ENCODE measurements around the gene ZNF821.
"Not testable (repeated sequence)": the region's sequence is repeated elsewhere in the genome, so short reads cannot be mapped to it uniquely, and the experiment has no call there.

Gene ZNF821

DNA sequence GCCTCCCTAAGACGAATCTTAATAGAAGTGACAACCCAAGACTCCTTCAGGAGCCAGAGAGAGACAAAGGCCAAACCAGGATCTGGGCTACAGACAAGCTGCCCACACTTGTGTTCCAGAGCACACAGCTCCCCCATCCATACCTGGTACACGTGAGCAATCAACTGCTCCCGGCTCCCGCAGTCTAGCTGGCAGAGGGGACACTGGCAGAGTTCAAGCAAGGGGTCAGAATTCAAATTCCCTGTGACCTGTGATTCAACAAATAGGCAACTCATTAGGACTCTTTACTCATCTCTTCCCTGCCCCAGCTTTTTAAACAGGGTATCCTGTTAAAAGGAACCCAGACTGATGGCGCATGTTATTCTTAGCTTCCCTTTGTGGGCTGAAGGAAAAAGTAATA, 20.0 kb downstream of the ZNF821 start:
- DNase-seq (ENCODE audit: low read depth in 2 of 3, low spot score in 2 of 3) = no peak

DNA sequence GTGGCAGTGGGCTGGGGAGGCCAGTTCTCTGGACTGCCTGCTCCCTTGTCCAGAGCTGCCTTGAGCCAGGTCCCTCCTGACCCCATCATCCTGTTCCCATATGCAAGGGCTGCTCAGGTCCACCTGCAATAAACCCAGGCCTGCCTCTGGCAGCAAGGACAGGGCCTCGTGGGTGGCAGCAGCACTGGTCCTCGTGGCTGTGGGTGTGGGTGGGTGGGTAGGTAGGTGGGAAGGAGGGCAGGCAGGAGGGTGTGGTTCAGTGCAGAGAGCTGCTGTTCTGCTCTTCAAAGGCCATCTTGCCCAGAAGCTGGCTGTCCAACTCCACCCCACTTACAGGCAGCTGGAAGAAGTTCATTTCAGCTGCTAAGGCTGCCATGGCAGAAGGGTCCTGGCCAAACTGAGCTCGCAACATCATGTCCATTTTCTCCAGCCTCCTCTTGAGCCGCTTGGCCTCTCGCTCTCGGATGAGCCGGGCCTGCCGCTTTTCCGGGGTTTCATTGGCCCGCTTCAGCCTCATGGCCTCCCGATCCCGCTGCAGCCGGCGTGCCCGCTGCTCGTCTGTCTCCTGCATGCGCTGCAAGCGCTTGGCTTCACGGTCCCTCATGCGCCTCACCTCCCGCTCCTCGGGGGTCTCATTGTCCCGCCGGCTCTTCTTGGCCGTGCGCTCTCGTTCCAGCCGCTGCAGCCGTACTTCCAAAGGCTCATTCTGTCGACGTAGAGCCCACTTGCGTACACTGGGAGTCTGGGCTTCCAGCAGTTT, 24.0 kb downstream of the ZNF821 start:
- DNase-seq (ENCODE audit: low read depth in 2 of 3, low spot score in 2 of 3) = no peak

DNA sequence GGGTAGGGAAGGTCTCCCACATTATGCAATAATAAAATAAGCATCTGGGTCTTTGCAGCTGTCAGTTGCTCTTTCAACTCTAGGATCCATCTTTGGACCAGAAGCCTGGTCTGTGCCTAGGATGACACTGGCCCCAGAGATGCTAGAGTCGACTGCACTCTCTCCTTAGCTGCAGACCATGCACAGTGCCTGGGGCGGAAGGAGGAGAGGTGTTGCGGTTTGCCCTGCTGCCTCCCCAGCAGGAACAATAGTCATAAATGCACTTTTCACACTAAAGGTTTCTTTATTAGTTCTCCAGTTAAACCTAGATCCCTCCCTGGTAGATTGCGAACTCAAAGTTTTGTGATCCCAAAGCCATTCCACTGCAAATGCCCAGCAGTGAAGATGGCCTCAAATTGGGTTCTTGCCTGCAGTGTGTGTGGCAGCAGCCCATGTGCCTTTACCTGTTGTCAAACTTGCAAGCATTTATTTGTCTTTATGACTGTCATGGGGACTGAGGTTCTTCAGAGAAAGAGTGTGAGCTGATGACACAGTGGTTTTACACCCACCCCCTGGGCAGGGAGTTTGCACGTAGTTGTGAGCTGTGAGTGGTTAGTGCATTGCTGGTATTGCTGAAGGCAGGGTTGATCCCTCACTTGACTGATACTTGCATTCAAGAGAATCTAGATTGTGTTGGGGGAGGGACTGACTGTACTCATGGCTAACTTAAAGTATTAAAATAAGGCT, 27.9 kb downstream of the ZNF821 start:
- no peak for DNase-seq (ENCODE audit: low read depth in 2 of 3, low spot score in 2 of 3)

DNA sequence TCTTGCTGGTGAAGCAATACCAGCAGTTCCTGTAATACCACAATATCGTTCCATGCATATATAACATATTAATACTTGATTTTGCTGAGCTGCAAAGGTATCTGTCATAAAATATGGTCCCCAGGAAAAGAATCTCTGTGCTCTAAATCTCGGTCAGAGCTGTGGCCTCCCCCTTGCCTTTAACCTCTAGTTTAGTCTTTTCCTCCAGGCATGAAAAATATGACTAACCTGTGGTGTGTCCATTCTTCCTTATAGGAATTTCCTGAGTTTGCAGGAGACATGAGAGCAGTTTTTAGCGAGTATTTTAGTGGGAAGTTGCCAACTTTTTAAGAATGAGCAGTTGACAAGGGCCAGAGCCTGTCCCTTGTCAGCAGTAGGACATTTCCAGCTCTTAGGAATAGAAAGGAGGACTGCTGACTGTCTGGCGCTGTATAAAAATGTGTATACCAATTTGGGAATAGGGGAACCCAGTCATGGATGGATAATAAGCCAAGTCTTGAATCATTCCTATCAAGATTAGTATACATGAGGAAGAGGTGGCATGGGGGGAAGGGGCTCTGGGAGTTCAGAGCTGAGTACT, 29.5 kb downstream of the ZNF821 start:
- DNase-seq (ENCODE audit: low read depth in 2 of 3, low spot score in 2 of 3) = no peak

DNA sequence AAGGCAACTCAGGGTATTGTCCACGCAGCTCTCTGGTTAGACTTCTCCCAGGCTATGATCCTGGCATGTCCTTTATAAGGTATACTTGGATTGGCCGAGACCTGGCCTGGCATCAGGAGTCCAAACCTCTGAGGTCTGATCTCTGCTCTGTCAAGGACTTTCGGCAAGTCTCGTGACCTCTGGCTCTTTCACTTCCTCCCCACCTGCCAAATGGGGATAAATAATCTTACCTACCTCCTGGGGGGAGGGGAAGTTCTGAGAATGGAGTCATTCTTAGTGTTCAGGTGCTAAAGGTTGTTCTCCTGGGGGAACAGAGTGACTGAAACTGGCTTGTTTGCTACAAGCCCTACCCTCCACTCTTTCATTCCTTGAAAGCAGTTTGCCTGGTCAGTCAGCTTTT, 30.6 kb downstream of the ZNF821 start:
- DNase-seq (ENCODE audit: low read depth in 2 of 3, low spot score in 2 of 3) = no peak

DNA sequence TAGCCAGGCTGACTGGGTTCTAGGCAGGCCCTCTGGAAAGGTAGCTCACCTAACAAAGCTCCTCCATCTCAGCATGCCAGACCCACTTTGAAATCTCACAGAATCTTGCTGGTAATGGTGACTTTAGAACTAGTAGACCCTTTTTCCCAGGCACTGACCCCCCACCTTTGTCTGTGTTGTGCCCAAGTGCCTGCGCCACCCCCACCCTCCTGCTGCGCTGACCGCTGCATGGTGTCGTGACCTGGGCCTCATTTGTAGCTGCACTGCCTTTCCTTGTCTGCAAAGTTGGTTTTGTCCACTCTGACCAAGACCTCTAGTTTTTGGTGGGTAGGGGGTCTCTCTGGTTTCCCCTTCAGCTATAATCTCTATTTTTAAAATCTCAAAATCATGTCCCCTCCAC, 31.4 kb downstream of the ZNF821 start:
- DNase-seq (ENCODE audit: low read depth in 2 of 3, low spot score in 2 of 3) = no peak

DNA sequence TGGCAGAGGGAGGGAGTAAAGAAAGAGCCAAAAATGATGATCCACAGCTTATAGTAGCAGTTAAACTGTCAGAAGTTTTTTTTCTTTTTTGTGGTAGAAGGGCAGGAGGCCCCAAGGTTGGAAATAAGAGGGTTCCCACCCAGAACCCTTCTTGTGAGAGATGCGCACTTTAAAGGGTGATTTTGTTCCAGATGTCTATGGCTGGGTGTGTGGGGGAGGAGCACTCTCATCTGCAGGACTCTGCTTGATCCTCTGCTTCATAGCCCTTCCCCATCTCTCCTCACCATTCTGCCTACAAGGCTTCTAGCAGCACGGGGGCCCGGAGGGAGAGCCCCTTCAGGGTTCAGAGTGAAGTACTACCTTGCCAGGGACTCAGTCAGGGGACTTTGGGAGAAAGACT, 31.8 kb downstream of the ZNF821 start:
- DNase-seq (ENCODE audit: low read depth in 2 of 3, low spot score in 2 of 3) = no peak

DNA sequence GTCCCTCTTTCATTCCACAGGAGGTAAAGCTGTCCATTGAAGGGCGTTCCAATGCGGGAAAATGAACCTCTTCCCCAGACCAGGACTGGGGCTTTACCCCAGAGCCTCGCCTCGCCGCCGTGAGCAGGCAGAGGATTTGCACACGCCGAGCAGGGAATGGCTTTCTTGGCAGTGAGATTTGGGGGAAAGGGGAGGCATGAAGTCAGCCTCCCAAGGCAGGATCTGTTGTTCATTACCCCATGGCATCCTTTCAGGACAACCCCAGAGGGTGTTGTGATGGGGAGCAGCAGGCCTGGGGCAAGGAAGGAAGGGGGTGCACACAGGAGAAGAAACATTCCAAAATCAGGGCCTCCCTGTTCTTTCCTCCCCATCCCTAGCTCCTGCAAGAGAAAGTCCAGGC, 32.2 kb downstream of the ZNF821 start:
- DNase-seq (ENCODE audit: low read depth in 2 of 3, low spot score in 2 of 3) = no peak

DNA sequence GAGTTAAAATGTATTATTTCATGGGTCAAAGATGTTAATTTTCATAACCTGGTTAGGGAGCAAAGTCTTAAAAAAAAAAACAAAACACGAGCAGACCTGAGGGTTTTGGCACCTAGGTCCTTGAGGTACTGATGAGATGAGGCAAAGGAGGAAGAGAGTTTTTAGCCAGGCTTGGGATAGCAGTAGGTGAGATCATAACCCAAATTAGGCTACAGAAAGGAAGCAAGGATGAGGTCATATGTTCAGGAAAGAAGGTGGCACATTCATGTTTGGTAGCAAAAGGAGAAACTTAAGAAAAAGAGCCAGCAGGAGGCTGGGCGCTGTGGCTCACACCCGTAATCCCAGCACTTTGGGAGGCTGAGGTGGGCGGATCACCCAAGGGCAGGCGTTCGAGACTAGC, 35.4 kb downstream of the ZNF821 start:
- DNase-seq (ENCODE audit: low read depth in 2 of 3, low spot score in 2 of 3) = no peak

DNA sequence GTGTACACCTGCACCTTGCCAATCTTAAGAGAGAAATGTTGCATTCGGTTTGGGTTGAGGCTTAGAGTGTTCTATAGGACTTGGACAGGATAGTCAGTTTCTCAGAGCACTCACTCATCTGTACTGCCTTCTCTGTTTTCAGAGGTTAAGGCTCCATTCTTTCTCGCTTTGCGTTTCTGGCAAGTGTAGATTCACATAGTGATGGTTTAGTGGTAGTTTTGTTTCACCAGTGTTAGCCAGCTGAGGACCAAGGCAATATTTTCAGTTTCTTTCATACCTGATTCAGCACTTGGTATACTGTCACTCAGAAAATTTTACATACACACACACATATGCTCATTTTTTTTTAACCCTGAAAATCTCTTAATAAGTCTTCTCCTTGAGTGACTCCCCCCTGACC, 36.9 kb downstream of the ZNF821 start:
- DNase-seq (ENCODE audit: low read depth in 2 of 3, low spot score in 2 of 3) = no peak

DNA sequence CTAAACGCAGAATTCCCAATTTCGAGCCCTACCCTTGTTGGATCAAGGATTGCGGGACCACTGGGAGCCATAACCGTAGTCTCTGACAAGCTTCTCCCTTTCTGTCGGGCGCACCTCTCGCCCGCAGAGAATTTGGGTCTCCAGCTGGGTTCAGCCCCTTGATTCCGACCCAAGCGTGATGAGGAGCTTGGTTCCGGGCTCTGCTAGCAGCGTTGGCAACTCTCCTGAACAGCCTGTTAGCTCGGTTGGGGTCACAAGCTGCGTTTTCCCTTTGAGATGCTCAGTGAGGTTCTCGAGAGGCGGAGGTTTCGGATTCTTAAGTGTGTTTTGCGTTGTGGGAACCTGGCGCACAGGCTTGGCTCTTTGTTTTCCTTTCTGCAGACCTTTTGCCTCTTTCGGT, 37.6 kb downstream of the ZNF821 start:
- no peak for DNase-seq (ENCODE audit: low read depth in 2 of 3, low spot score in 2 of 3)

DNA sequence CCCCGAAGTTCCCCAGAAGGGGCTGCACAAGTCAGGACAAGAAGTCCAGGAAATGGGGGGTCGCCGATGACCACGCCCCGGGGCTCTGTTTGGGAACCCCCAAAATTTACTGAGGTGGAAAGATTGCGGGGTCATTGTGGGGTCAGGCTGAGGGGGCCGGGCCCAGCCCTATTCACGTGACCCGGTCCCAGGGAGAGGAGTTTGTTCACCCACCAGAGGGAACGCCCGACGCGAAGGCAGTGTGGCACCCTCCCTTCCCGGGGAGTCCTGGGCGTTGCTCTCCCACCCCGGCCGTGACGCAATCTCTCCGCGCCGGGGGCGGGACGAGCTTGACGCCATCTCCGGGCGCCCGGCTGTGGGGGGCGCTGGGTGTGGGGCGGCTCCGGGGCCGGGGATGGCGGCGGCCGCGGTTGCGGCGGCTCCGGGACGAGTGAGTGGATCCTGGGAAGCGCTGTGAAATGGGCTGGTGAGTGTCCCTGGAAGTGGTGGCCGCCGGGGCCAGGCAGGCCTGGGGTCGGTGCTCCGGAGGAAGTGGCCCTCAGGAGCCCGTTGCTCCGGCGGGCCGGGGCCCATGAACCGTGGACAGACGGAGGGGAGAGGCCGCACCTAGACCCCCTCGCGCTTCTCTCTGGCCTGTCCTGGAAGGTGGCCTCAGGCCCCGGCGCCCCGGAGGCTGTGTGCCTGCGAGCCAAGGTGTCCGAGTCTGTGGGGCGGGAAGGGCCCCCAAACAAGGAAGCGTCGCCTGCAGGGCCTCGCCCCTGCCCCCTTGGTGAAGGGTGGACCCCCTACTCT, 38.1 kb downstream of the ZNF821 start, which contains the start of gene ATXN1L:
Gene ATXN1L, plus strand, starts transcription at position 338 of the 792 bp plus-strand sequence. CDS start 3,765 bp downstream, outside the sequence.
- DNase-seq (ENCODE audit: low read depth in 2 of 3, low spot score in 2 of 3) = peak; percentile 91 to 94 (median 93)

DNA sequence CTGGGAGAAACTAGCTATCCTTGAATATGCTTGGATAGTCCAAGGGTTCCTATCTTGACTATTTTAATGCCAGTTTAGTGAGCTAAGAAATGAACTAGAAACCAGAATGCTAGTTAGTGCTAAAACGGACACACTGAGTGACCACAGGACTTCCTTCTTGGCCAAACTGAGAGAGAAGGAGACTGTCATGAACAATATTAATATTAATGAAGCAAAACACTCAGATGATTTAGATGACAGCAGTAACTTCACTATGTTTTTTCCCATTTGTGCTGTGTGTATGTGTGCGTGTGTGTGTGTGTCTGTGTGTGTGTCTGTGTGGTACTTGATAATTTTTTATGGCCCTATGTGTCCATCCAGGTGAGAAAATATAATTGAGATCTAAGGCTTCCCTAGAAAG, 40.4 kb downstream of the ZNF821 start:
- DNase-seq (ENCODE audit: low read depth in 2 of 3, low spot score in 2 of 3) = no peak

DNA sequence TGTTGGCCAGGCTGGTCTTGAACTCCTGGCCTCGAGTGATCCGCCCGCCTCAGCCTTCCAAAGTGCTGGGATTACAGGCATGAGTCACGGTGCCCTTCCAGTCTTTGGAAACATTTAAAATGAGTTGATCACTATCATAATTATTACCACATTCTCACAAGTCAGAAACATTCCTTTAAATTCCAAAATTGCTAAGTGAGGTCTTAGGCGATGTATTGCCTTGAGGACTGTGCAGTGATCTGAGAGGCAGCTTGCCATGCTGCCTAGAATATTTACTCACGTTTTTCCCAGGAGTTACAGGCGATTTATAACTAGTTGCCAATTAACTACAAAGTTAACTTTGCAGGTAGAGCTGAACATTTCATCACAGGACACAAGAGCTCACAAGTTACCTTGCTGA, 43.9 kb downstream of the ZNF821 start:
- no peak for DNase-seq (ENCODE audit: low read depth in 2 of 3, low spot score in 2 of 3)

DNA sequence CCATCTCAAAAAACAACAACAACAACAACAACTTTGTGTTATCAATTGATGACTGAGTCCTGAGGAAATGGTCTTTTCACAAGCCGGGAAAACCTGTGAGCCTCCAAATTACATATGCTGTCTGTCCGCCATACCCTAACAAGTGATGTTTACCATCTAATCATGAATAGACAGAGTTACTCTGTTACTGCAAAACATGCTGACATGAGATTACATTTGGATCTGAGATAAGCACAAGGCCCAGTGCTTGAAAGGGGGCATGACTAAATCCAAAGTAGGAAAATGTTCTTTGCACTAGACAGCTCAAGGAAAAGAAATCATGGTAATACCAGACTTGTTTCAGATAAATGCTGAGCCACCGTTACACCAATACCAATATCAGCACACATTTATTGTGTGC, 46.8 kb downstream of the ZNF821 start:
- no peak for DNase-seq (ENCODE audit: low read depth in 2 of 3, low spot score in 2 of 3)

DNA sequence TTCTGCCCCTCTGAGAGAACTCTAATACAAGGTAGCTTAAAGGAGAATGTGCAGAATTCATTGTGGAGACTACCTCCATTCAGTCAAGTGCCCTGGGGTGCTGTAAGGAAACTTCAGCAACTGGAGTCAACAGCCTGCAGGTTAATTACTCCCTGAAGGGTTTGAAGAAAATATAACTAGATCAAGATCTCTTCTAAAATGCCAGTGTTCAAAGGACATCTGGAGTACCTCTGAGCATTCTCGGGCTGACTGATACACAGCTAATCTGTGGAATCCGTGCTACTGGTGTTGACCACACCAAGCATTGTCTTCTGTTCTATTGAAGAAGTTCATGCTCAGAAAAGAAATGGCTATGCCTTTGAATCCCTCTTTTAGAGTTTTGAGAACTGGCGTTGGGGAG, 49.7 kb downstream of the ZNF821 start:
- no peak for DNase-seq (ENCODE audit: low read depth in 2 of 3, low spot score in 2 of 3)

DNA sequence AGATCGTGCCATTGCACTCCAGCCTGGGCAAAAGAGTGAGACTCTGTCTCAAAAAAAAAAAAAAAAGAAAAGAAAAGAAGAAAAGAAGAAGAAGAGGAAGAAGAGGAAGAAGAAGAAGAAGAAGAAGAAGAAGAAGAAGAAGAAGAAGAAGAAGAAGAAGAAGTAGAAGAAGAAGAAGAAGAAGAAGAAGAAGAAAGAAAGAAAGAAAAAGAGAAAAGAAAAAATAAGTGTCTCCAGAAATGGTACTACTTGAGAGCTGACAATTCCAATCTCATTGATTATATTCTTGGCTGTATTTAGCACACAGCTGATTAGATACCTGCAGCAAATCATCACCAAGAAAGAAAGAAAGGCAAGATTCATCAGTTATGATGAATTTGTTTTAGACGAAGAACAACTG, 51.9 kb downstream of the ZNF821 start:
- DNase-seq (ENCODE audit: low read depth in 2 of 3, low spot score in 2 of 3) = not testable (repeated sequence)

DNA sequence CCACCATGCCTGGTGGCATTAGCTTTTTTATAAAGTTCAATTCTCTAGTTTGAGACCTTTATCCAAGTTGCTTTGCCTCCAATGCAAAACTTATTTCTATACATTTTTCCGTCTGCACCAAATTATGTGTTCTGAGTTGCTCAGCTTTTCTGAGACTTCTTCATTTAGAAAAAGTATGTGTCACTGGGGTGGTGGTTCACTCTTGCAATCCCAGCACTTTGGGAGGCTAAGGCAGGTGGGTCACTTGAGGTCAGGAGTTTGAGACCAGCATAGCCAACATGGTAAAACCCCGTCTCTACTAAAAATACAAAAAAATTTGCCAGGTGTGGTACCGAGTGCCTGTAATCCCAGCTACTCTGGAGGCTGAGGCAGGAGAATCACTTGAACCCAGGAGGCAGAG, 52.3 kb downstream of the ZNF821 start:
- not testable (repeated sequence) for DNase-seq (ENCODE audit: low read depth in 2 of 3, low spot score in 2 of 3)

DNA sequence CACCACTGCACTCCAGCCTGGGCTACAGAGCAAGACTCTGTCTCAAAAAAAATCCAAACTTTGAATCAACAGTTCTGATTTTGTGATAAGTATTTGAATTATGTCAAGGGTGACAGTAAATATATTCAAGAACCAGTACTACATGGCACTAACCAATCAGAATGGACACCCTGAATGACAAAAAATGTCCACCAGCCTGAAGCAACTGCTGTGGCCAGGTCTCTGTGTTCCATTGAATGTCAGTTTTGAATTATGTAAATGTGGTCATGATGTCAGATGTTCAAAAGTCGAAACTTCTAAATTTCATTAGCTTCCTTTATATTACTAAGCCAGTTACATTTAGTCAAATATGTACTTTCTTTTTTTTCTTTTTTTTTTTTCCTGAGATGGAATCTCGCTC, 53.6 kb downstream of the ZNF821 start:
- DNase-seq (ENCODE audit: low read depth in 2 of 3, low spot score in 2 of 3) = no peak

DNA sequence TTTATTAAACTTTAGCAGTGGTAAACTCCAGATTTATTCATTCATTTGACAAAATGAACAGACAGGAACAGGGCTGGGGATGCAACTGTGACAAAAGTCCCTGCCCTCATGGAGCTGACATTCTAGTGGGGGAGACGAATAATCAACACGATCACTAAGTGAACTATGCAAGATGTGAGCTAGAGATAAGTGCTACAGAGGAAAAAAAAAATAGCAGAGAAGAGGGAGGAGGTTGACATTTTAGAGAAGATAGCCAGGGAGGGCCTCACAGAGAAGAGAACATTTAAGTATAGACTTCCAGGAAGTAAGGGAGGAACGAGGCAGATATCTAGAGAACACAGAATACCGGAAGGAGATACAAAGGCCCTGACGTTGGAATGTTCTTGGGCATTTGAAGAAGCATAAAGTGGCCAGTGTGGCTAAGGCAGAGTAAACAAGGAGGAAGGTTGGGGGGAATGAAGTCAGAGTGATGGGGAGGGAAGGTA, 57.4 kb downstream of the ZNF821 start:
- DNase-seq (ENCODE audit: low read depth in 2 of 3, low spot score in 2 of 3) = no peak

DNA sequence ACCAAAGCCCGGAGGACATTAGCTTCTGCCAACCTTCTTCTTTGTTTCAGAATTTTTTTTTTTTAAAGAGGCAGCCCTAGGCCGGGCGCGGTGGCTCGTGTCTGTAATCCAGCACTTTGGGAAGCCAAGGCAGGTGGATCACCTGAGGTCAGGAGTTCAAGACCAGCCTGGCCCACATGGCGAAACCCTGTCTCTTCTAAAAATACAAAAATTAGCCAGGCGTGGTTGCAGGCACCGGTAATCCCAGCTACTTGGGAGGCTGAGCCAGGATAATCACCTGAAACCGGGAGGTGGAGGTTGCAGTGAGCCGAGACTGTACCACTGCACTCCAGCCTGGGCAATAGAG, 66.9 kb downstream of the ZNF821 start:
- not testable (repeated sequence) for DNase-seq (ENCODE audit: low read depth in 2 of 3, low spot score in 2 of 3)

All from activated CD8-positive, alpha-beta memory T cell treated with anti-CD3 and anti-CD28 coated beads for 48 hours (primary cell).